Measurements from ENCODE around the gene ZNF19.

GRCh38 chr16:71440669-71441347 is 48.3 kb downstream of the ZNF19 start:
- TF ChIP-seq, protein P1, sequence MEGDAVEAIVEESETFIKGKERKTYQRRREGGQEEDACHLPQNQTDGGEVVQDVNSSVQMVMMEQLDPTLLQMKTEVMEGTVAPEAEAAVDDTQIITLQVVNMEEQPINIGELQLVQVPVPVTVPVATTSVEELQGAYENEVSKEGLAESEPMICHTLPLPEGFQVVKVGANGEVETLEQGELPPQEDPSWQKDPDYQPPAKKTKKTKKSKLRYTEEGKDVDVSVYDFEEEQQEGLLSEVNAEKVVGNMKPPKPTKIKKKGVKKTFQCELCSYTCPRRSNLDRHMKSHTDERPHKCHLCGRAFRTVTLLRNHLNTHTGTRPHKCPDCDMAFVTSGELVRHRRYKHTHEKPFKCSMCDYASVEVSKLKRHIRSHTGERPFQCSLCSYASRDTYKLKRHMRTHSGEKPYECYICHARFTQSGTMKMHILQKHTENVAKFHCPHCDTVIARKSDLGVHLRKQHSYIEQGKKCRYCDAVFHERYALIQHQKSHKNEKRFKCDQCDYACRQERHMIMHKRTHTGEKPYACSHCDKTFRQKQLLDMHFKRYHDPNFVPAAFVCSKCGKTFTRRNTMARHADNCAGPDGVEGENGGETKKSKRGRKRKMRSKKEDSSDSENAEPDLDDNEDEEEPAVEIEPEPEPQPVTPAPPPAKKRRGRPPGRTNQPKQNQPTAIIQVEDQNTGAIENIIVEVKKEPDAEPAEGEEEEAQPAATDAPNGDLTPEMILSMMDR (IDR thresholded peaks at IDR 0.05) = no peak
- TF ChIP-seq POLR2A (IDR thresholded peaks at IDR 0.05) = no peak

All from testis (tissue), 2 donors.